ENCODE data around the gene BAX. TPM values are rescaled to one million over a fixed set of nuclear protein-coding genes. Genes with fewer than 3 reads are reported as not detected.

The BAX gene
- total and polyA plus RNA-seq, 2 of the 13 experiments (the other 11 are each of a cell fraction or from before 2014, with no cell fraction given) = 139 to 176 TPM

DNA sequence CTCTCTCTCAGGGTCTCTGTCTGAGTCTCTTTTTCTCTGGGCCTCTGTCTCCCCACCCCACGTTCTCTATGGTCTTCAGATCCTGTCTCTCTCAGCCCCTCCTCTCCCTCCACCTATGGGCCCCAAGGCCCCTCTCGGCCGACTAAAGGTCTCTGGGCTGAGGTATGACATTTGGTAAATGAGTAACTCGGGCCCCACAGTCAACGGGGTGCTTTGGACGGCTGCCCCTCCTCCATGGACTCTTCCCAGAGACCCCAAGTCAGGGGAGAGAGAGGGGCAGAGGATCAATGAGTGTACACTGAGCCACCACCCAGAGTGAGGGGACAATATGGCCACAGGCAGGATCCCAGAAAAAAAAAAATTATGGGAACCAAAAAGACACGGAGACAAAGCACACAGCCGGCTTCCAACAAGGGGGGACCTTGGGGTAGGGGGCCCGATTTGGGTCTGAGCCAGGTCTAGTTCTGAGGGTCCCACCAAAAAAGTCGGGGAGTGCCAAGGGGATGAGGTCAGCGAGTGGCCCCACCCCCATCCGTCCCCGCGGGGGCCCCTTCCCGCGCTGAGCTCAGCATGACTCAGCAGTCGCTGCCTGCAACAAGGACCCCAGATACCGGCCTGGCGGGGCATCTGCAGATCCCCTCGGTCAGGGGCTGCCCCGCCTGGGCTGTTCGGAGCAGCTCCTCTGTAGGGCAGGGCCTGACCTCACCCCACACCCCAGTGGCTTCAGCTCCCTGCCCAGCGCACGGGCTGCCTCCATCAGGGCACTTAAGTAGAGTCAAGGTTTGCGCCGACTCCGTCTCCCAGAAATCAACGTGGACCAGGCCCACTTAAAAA, 8.9 kb downstream of the BAX start (continued):
- TF ChIP-seq CREB3 (CRISPR knock-in tag; IDR thresholded peaks at IDR 0.05) (no peak), EEA1 (CRISPR knock-in tag; IDR thresholded peaks at IDR 0.05; ENCODE audit: borderline replicate concordance) (peak; percentile 81; the same call in 1 of the 2 replicates), TOE1 (CRISPR knock-in tag; IDR thresholded peaks at IDR 0.05) (peak; percentile 86), HDAC1 (CRISPR knock-in tag; IDR thresholded peaks at IDR 0.05) (peak; percentile 63), HMGXB4 (CRISPR knock-in tag; IDR thresholded peaks at IDR 0.05; ENCODE audit: borderline replicate concordance in 1 of 2, low read depth in 1 of 2) (peak; percentile 24 to 53; a peak in 2 of 4 replicates), SOX6 (IDR thresholded peaks at IDR 0.05) (no peak), SOX6 (CRISPR knock-in tag; IDR thresholded peaks at IDR 0.05) (peak; percentile 64; the same call in 1 of the 2 replicates), MTA1 (CRISPR knock-in tag; IDR thresholded peaks at IDR 0.05; ENCODE audit: borderline replicate concordance) (peak; percentile 88; the same call in 1 of the 2 replicates)
